Endothelial cell of umbilical vein (primary cell): ENCODE measurements around the gene TJP1. TPM values are rescaled to one million over a fixed set of nuclear protein-coding genes. Genes with fewer than 3 reads are reported as not detected.

Experiments used
- BruUV-seq: library from RNA; stranded (reverse); fragments of 400-500 nt; replicated peaks from 2 replicates; lab custom pipeline; 2021; lab: Mats Ljungman, UMichigan
- CTCF ChIA-PET: fragments of 300-600, 350-600 bp; sonication (Branson Sonifier 250); formaldehyde crosslinking; loops from one replicate; lab custom pipeline; 2021; ENCODE audit warnings: antibody characterized with exemption, inconsistent platforms; lab: Charles Lee
- POLR2A ChIA-PET: fragments of 300-600, 350-600 bp; sonication (Branson Sonifier 250); formaldehyde crosslinking; loops from one replicate; lab custom pipeline; 2021; ENCODE audit warnings: antibody characterized with exemption, inconsistent platforms; lab: Charles Lee
- DNase-seq: peaks from one replicate; pipeline ENCODE4 v3.0.0-alpha.2; 2011; ENCODE audit warnings: low read depth, low spot score
- FAIRE-seq: peaks from 2 replicates; lab custom pipeline; 2011; peaks lifted over from hg19 to GRCh38; lab: Jason Lieb, UNC
- H2AFZ ChIP-seq: 2 replicates; pipeline ENCODE4 v1.6.0; 2012; ENCODE audit warnings: low read depth, low read length, control low read depth, inconsistent platforms
- H3K27ac ChIP-seq: 2 replicates; pipeline ENCODE4 v1.5.1; 2011; ENCODE audit warnings: low read depth, mild to moderate bottlenecking, control low read depth, low read length, moderate library complexity; ENCODE audit not compliant: insufficient read depth
- H3K27me3 ChIP-seq, 2 experiments: 2 replicates each; pipeline versions ENCODE4 v1.6.0 to v1.6.1; 2011; ENCODE audit warnings: low read length in 2 of 2, mixed read lengths in 1 of 2; ENCODE audit not compliant: control insufficient read depth in 2 of 2, insufficient read depth in 2 of 2
- H3K36me3 ChIP-seq, 2 experiments: 2 replicates in 1 of 2; 3 replicates in 1 of 2; pipeline ENCODE4 v1.5.1; 2011; ENCODE audit warnings: low read length in 2 of 2, mild to moderate bottlenecking in 1 of 2, moderate library complexity in 1 of 2; ENCODE audit not compliant: control insufficient read depth in 2 of 2, insufficient read depth in 2 of 2; ENCODE audit errors: extremely low read depth in 1 of 2
- H3K4me1 ChIP-seq: 3 replicates; pipeline ENCODE4 v1.5.1; 2011; ENCODE audit warnings: mild to moderate bottlenecking, low read length; ENCODE audit not compliant: control insufficient read depth, insufficient read depth; ENCODE audit errors: extremely low read depth
- H3K4me2 ChIP-seq: 2 replicates; pipeline ENCODE4 v1.6.1; 2011; ENCODE audit warnings: low read length, control low read depth, mixed read lengths; ENCODE audit not compliant: insufficient read depth
- H3K4me3 ChIP-seq, 3 experiments: fragments of 200-600 bp in 1 of 3; sonication (generic), shearing (Covaris generic) in 1 of 3; replicated peaks in 1 of 3; 2 replicates each; pipeline ENCODE4 v1.5.1; 2011 to 2016; ENCODE audit warnings: control low read depth in 3 of 3, low read length in 3 of 3, mild to moderate bottlenecking in 2 of 3, inconsistent platforms in 1 of 3, low read depth in 1 of 3, moderate library complexity in 1 of 3; ENCODE audit not compliant: insufficient read depth in 1 of 3
- H3K79me2 ChIP-seq: 2 replicates; pipeline ENCODE4 v1.6.0; 2012; ENCODE audit warnings: low read length, inconsistent platforms; ENCODE audit not compliant: control insufficient read depth, insufficient read depth
- H3K9ac ChIP-seq: replicated peaks from 2 replicates; pipeline ENCODE3; 2011; ENCODE audit warnings: low read length, control low read depth; ENCODE audit not compliant: insufficient read depth; ENCODE audit errors: extremely low read depth
- H3K9me1 ChIP-seq: replicated peaks from 3 replicates; pipeline ENCODE4 v1.6.0; 2011; ENCODE audit warnings: mild to moderate bottlenecking, low read length; ENCODE audit not compliant: control insufficient read depth, insufficient read depth; ENCODE audit errors: extremely low read depth
- H3K9me3 ChIP-seq: replicated peaks from 2 replicates; pipeline ENCODE4 v1.5.1; 2012; ENCODE audit warnings: low read length, inconsistent platforms; ENCODE audit not compliant: control insufficient read depth, insufficient read depth
- H4K20me1 ChIP-seq: replicated peaks from 2 replicates; pipeline ENCODE3; 2011; ENCODE audit warnings: mild to moderate bottlenecking, low read length; ENCODE audit not compliant: control insufficient read depth, insufficient read depth; ENCODE audit errors: extremely low read depth
- EZH2 ChIP-seq: IDR thresholded peaks from 2 replicates; pipeline ENCODE4 v1.6.1; 2012; ENCODE audit warnings: borderline replicate concordance, low read depth, mild to moderate bottlenecking, moderate library complexity, low read length, inconsistent platforms; ENCODE audit not compliant: severe bottlenecking
- FOS ChIP-seq: IDR thresholded peaks from 2 replicates; pipeline ENCODE4 v1.6.1; 2011; ENCODE audit warnings: mild to moderate bottlenecking, low read length, moderate library complexity, borderline replicate concordance; ENCODE audit not compliant: insufficient read depth
- GATA2 ChIP-seq: IDR thresholded peaks from 2 replicates; pipeline ENCODE4 v1.7.0; 2011; ENCODE audit warnings: low read depth, mild to moderate bottlenecking, moderate library complexity, mixed read lengths, low read length; ENCODE audit not compliant: insufficient read length, insufficient read depth
- JUN ChIP-seq: IDR thresholded peaks from 2 replicates; pipeline ENCODE4 v1.6.1; 2011; ENCODE audit warnings: borderline replicate concordance, low read depth; ENCODE audit not compliant: insufficient read length, insufficient read depth
- MYC ChIP-seq: IDR thresholded peaks from one replicate; pipeline ENCODE4 v1.6.1; 2011; ENCODE audit warnings: mild to moderate bottlenecking, low read depth, low read length
- POLR2A ChIP-seq: IDR thresholded peaks from 2 replicates; pipeline ENCODE4 v1.6.1; 2012; ENCODE audit warnings: low read depth, mild to moderate bottlenecking, control low read depth, low read length
- POLR2AphosphoS5 ChIP-seq: IDR thresholded peaks from 2 replicates; pipeline ENCODE4 v1.6.1; 2012; ENCODE audit warnings: low read depth, mild to moderate bottlenecking, control low read depth, low read length, moderate library complexity; ENCODE audit not compliant: insufficient read depth
- dilution Hi-C: fragments of 300-500 bp; cut with MboI; formaldehyde crosslinking; loops from one replicate; pipeline ENCODE4 v1.15.0; 2019; ENCODE audit warnings: low sequenced_read_pairs; ENCODE audit not compliant: extremely low pct_ligation_motif_present
- intact Hi-C: fragments of 100-400 bp; cut with micrococcal nuclease; formaldehyde crosslinking; loops from one replicate; pipeline ENCODE4 v1.10.0; 2022
- polyA plus RNA-seq, 4 experiments: library from polyadenylated mRNA; depleted of rRNA in 3 of 4; stranded (reverse) in 3 of 4; unstranded in 1 of 4; fragments of >200 nt; gene quantifications; 2 replicates each; pipeline versions ENCODE4 v1.2.1 to v1.2.3, GENCODE V29; 2011 to 2012; ENCODE audit warnings: missing spikeins in 1 of 4
- total RNA-seq: library from RNA; stranded (reverse); gene quantifications from 2 replicates; pipeline ENCODE4 v1.2.3, GENCODE V29; 2021
- TF ChIP-seq, protein P1 (sequence below): IDR thresholded peaks from 2 replicates; pipeline ENCODE4 v1.6.1; 2011; ENCODE audit not compliant: insufficient read depth, insufficient read length
- TF ChIP-seq, protein P2 (sequence below), 2 donors: IDR thresholded peaks; 1 replicate in 1 of 2; 2 replicates in 1 of 2; pipeline ENCODE4 v1.5.1; 2011; ENCODE audit warnings: low read length in 2 of 2, mild to moderate bottlenecking in 2 of 2, moderate library complexity in 2 of 2, control low read depth in 1 of 2, inconsistent platforms in 1 of 2, low read depth in 1 of 2; ENCODE audit not compliant: insufficient read depth in 1 of 2; ENCODE audit errors: extremely low read depth in 1 of 2

TJP1 gene
- total and polyA plus RNA-seq, 2 donors (not counting 3 experiments of a cell fraction or from before 2014, with no cell fraction given) = 45.6 to 128 TPM

DNA sequence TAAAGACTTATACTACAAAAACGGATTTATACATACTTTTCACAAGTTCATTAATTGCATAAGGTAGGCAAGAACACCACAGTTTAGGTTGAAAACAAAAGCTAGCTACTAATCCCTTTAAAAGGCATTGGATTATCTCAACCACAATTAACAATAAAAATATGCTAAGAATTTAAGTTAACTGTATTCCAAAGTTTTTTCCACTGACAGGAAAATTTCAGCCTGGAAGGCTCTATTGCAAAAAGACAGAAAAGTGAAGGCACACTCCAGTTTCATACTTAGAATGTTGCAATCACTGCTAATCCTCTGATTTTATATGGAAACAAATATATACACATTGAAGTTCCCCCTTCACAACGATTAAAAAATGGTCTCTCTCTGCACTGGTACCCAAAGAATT, 71.5 kb downstream of the TJP1 start:
- Histone ChIP-seq H3K9ac (no peak overlapping the region), H3K4me1 (no peaks in the 10 kb centered on the region), H3K4me2 (no peak overlapping the region), H3K79me2 (peaks cover 10% of the 10 kb centered on the region), H3K36me3 (peaks cover 0 to 8% of the 10 kb centered on the region in 2 experiments), H3K27ac (no peak overlapping the region), H3K9me1 (no peaks in the 10 kb centered on the region), H2AFZ (no peak overlapping the region), H3K9me3 (no peaks in the 10 kb centered on the region), H4K20me1 (peaks cover 2% of the 10 kb centered on the region), H3K4me3 (no peak overlapping the region), H3K27me3 (no peaks in the 10 kb centered on the region)
- no peak for TF ChIP-seq GATA2
- TF ChIP-seq, protein P1, sequence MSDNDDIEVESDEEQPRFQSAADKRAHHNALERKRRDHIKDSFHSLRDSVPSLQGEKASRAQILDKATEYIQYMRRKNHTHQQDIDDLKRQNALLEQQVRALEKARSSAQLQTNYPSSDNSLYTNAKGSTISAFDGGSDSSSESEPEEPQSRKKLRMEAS = no peak
- TF ChIP-seq POLR2AphosphoS5 = no peak
- TF ChIP-seq JUN = no peak
- TF ChIP-seq POLR2A = no peak
- no peak for TF ChIP-seq MYC
- no peak for TF ChIP-seq FOS
- TF ChIP-seq, protein P2, sequence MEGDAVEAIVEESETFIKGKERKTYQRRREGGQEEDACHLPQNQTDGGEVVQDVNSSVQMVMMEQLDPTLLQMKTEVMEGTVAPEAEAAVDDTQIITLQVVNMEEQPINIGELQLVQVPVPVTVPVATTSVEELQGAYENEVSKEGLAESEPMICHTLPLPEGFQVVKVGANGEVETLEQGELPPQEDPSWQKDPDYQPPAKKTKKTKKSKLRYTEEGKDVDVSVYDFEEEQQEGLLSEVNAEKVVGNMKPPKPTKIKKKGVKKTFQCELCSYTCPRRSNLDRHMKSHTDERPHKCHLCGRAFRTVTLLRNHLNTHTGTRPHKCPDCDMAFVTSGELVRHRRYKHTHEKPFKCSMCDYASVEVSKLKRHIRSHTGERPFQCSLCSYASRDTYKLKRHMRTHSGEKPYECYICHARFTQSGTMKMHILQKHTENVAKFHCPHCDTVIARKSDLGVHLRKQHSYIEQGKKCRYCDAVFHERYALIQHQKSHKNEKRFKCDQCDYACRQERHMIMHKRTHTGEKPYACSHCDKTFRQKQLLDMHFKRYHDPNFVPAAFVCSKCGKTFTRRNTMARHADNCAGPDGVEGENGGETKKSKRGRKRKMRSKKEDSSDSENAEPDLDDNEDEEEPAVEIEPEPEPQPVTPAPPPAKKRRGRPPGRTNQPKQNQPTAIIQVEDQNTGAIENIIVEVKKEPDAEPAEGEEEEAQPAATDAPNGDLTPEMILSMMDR (IDR thresholded peaks at IDR 0.05; ENCODE audit: extremely low read depth in 1 of 2, insufficient read depth in 1 of 2, low read depth in 1 of 2, low read length in 2 of 2) = no peak
- TF ChIP-seq EZH2 = no peak
- FAIRE-seq = no peak
- intact Hi-C loops = no loop called here
- ChIA-PET POLR2A (no interaction called here), CTCF (interaction anchor here (1.2 to 9.5 kb wide), 2 partner anchors 15 to 176 kb away, joined by 3 to 295 read pairs; no protein-coding TSS in a partner anchor)
- no peak for DNase-seq
- dilution Hi-C loops = no loop called here
- no TSS peak for BruUV-seq
